HCEC 1CT (cell line): ENCODE data around the gene FAM118A.
A peak's percentile ranks its signal among the peaks of the same experiment; 100 is the strongest.
"Not testable (repeated sequence)": the region's sequence is repeated elsewhere in the genome, so short reads cannot be mapped to it uniquely, and the experiment has no call there.

Source experiments
- DNase-seq: peaks from one replicate; pipeline ENCODE4 v3.0.0-alpha.2; 2017

FAM118A gene

GRCh38 chr22:45284705-45285262, 24.9 kb upstream of the FAM118A start, which contains the start of gene UPK3A:
Gene UPK3A (plus strand): TSS chr22:45284949. CDS start chr22:45285014, 65 bp downstream.
- DNase-seq: no peak

GRCh38 chr22:45285263-45286058, 24.3 kb upstream of the FAM118A start:
- DNase-seq: no peak

GRCh38 chr22:45286854-45287551, 22.7 kb upstream of the FAM118A start:
- DNase-seq: no peak

GRCh38 chr22:45290410-45290936, 19.3 kb upstream of the FAM118A start:
- DNase-seq: peak; percentile 44

- no peak for DNase-seq
These were observed 18.4 kb upstream of the FAM118A start for GRCh38 chr22:45291061-45291930.

- no peak for DNase-seq
These were observed 17.8 kb upstream of the FAM118A start for GRCh38 chr22:45291931-45292290.

- DNase-seq: no peak
These were observed 16.8 kb upstream of the FAM118A start for GRCh38 chr22:45292731-45293442.

- no peak for DNase-seq
These were observed 15.7 kb upstream of the FAM118A start for GRCh38 chr22:45294030-45294429.

- DNase-seq: not testable (repeated sequence)
These were observed 14.7 kb upstream of the FAM118A start for GRCh38 chr22:45295004-45295403.

- DNase-seq: no peak
These were observed 14.2 kb upstream of the FAM118A start for GRCh38 chr22:45295492-45295891.

GRCh38 chr22:45296628-45297297, 13.0 kb upstream of the FAM118A start:
- no peak for DNase-seq

- no peak for DNase-seq
These were observed 10.7 kb upstream of the FAM118A start for GRCh38 chr22:45298934-45299505.

- DNase-seq: no peak
These were observed 7.0 kb upstream of the FAM118A start for GRCh38 chr22:45302751-45303150.

GRCh38 chr22:45303181-45303580, 6.6 kb upstream of the FAM118A start:
- DNase-seq: no peak

- DNase-seq: no peak
These were observed 4.8 kb upstream of the FAM118A start for GRCh38 chr22:45304971-45305370.

GRCh38 chr22:45305456-45306075, 4.2 kb upstream of the FAM118A start:
- DNase-seq: no peak

GRCh38 chr22:45306139-45306538, 3.6 kb upstream of the FAM118A start:
- DNase-seq: no peak

GRCh38 chr22:45308391-45308956, 1.3 kb upstream of the FAM118A start:
- DNase-seq: no peak

GRCh38 chr22:45308957-45309421, 745 bp upstream of the FAM118A start:
- DNase-seq: no peak

- DNase-seq: no peak
These were observed 720 bp downstream of the FAM118A start for GRCh38 chr22:45310331-45310976.
